K562 (cell line): ENCODE data around the gene ACTL7B. TPM values are rescaled to one million over a fixed set of nuclear protein-coding genes. Genes with fewer than 3 reads are reported as not detected.
A peak's percentile ranks its signal among the peaks of the same experiment; 100 is the strongest.

Source experiments
- ARID1B ChIP-seq: fragments of 450-650 bp; IDR thresholded peaks from 2 replicates; pipeline ENCODE4 v1.6.1; 2016; ENCODE audit warnings: antibody characterized with exemption, mild to moderate bottlenecking, inconsistent platforms
- DPF2 ChIP-seq: fragments of 450-650 bp; IDR thresholded peaks from 2 replicates; pipeline ENCODE4 v1.6.1; 2016
- FOXA3 ChIP-seq, 2 experiments: fragments of 450-650 bp in 1 of 2; sonication (generic) in 1 of 2; formaldehyde crosslinking; IDR thresholded peaks in 1 of 2; conservative IDR thresholded peaks in 1 of 2; 2 replicates each; pipeline versions ENCODE4 v1.4.0 to v1.8.0; 2020 to 2022; ENCODE audit warnings: mild to moderate bottlenecking in 2 of 2, missing genetic modification reagents in 1 of 2
- FOXJ2 ChIP-seq: fragments of 200-800 bp; sonication (Bioruptor generic); IDR thresholded peaks from 2 replicates; pipeline ENCODE4 v1.6.1; 2016; ENCODE audit warnings: missing genetic modification characterization, missing compliant biosample characterization
- HLTF ChIP-seq: fragments of 450-650 bp; IDR thresholded peaks from 2 replicates; pipeline ENCODE4 v1.6.1; 2016
- MTA1 ChIP-seq: fragments of 450-650 bp; IDR thresholded peaks from 2 replicates; pipeline ENCODE4 v1.6.1; 2017; ENCODE audit warnings: borderline replicate concordance
- NFE2 ChIP-seq: IDR thresholded peaks from 2 replicates; pipeline ENCODE4 v1.6.1; 2014; ENCODE audit warnings: antibody characterized with exemption, low read depth
- NR2F6 ChIP-seq: fragments of 450-650 bp; formaldehyde crosslinking; IDR thresholded peaks from 2 replicates; pipeline ENCODE4 v1.4.0; 2020; ENCODE audit warnings: mild to moderate bottlenecking
- POLR2G ChIP-seq: fragments of 200-400 bp; formaldehyde crosslinking; IDR thresholded peaks from 2 replicates; pipeline ENCODE4 v1.6.1; 2017; ENCODE audit warnings: low read depth, mild to moderate bottlenecking, antibody characterized with exemption, low read length, moderate library complexity
- SMARCA4 ChIP-seq: fragments of 450-650 bp; IDR thresholded peaks from 2 replicates; pipeline ENCODE4 v1.6.1; 2016
- ZNF134 ChIP-seq: fragments of 250-450 bp; sonication (Bioruptor Pico); conservative IDR thresholded peaks from 2 replicates; pipeline ENCODE4 v1.4.0; 2020
- polyA plus RNA-seq, 8 experiments: library from polyadenylated mRNA; depleted of rRNA in 4 of 8; stranded (reverse) in 5 of 8; unstranded in 3 of 8; fragments of >200 nt; fragmentation: Nextera tagmentation in 2 of 8; fragmentation: Illumina TruSeq in 1 of 8; extraction: Ambion mirVana in 2 of 8; extraction: Trizol in 1 of 8; gene quantifications; 2 replicates each; pipeline versions ENCODE4 v1.2.1 to v1.2.3, GENCODE V29; 2011 to 2014; ENCODE audit warnings: inconsistent platforms in 1 of 8, missing spikeins in 1 of 8
- total RNA-seq, 7 experiments: library from RNA; depleted of rRNA in 6 of 7; stranded (reverse); fragments of >200 nt in 6 of 7; fragmentation: Illumina TruSeq in 2 of 7; extraction: Trizol in 2 of 7; gene quantifications; 2 replicates each; pipeline versions ENCODE4 v1.2.1 to v1.2.3, GENCODE V29; 2011 to 2021; ENCODE audit warnings: low replicate concordance in 1 of 7
- TF ChIP-seq, protein P1 (sequence below), 2 experiments: fragments of 450-650 bp; IDR thresholded peaks; 2 replicates each; pipeline ENCODE4 v1.6.1; 2018; ENCODE audit warnings: mild to moderate bottlenecking in 2 of 2, low read depth in 1 of 2; ENCODE audit not compliant: partially characterized antibody in 2 of 2
- TF ChIP-seq, protein P2 (sequence below): IDR thresholded peaks from 2 replicates; pipeline ENCODE4 v1.6.1; 2016; ENCODE audit warnings: missing genetic modification characterization, missing compliant biosample characterization
- TF ChIP-seq, protein P3 (sequence below): fragments of 450-650 bp; formaldehyde crosslinking; IDR thresholded peaks from 2 replicates; pipeline ENCODE4 v1.4.0; 2022; ENCODE audit warnings: mild to moderate bottlenecking, moderate library complexity
- TF ChIP-seq, protein P4 (sequence below): sonication (generic); formaldehyde crosslinking; IDR thresholded peaks from 2 replicates; pipeline ENCODE4 v1.8.1; 2023; ENCODE audit warnings: missing genetic modification reagents, mild to moderate bottlenecking, borderline replicate concordance
- TF ChIP-seq, protein P5 (sequence below): IDR thresholded peaks from 2 replicates; pipeline ENCODE4 v1.6.1; 2011; ENCODE audit not compliant: insufficient read length; ENCODE audit errors: extremely low read depth

The ACTL7B gene
- total and polyA plus RNA-seq, 9 of the 15 experiments (the other 6 are each of a cell fraction or from before 2014, with no cell fraction given) = not detected

DNA sequence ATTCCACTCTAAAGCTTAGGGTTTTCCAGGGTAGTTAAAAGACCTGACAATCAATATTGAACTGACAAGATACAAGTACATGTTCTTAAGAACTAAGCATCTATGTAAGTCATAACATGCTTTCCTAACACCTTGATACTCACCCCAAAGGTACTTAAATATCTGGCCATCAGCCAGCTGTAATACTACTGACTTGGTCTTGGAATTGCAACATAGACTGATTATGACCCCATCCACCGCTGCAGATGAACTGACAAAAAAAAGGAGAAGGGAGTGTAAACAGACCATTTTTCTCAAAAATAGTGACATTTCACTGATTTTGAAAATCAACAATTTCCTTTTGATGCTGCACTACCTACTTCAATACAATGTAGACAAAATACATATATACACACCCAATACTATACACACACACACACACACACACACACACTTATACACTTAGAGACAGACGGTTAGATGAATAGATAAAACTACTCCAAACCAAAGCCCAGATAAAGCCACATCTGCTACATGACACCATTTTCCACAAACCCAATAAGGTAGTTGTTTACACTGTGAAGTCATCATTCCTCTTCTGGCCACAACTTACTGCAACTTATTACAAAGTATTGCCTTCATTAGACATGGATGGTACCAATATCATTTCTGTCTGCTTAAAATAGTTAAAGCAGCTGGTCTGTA, 47.8 kb upstream of the ACTL7B start (continued):
- TF ChIP-seq, protein P1, sequence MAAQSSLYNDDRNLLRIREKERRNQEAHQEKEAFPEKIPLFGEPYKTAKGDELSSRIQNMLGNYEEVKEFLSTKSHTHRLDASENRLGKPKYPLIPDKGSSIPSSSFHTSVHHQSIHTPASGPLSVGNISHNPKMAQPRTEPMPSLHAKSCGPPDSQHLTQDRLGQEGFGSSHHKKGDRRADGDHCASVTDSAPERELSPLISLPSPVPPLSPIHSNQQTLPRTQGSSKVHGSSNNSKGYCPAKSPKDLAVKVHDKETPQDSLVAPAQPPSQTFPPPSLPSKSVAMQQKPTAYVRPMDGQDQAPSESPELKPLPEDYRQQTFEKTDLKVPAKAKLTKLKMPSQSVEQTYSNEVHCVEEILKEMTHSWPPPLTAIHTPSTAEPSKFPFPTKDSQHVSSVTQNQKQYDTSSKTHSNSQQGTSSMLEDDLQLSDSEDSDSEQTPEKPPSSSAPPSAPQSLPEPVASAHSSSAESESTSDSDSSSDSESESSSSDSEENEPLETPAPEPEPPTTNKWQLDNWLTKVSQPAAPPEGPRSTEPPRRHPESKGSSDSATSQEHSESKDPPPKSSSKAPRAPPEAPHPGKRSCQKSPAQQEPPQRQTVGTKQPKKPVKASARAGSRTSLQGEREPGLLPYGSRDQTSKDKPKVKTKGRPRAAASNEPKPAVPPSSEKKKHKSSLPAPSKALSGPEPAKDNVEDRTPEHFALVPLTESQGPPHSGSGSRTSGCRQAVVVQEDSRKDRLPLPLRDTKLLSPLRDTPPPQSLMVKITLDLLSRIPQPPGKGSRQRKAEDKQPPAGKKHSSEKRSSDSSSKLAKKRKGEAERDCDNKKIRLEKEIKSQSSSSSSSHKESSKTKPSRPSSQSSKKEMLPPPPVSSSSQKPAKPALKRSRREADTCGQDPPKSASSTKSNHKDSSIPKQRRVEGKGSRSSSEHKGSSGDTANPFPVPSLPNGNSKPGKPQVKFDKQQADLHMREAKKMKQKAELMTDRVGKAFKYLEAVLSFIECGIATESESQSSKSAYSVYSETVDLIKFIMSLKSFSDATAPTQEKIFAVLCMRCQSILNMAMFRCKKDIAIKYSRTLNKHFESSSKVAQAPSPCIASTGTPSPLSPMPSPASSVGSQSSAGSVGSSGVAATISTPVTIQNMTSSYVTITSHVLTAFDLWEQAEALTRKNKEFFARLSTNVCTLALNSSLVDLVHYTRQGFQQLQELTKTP (IDR thresholded peaks at IDR 0.05; ENCODE audit: low read depth in 1 of 2, partially characterized antibody in 2 of 2) = peak; percentile 36 to 64
- peak; percentile 32; the same call in 1 of the 2 replicates for TF ChIP-seq NFE2
- TF ChIP-seq HLTF = peak; percentile 41; the same call in 1 of the 2 replicates
- peak; percentile 79 for TF ChIP-seq FOXJ2 (tag)
- TF ChIP-seq, protein P2, sequence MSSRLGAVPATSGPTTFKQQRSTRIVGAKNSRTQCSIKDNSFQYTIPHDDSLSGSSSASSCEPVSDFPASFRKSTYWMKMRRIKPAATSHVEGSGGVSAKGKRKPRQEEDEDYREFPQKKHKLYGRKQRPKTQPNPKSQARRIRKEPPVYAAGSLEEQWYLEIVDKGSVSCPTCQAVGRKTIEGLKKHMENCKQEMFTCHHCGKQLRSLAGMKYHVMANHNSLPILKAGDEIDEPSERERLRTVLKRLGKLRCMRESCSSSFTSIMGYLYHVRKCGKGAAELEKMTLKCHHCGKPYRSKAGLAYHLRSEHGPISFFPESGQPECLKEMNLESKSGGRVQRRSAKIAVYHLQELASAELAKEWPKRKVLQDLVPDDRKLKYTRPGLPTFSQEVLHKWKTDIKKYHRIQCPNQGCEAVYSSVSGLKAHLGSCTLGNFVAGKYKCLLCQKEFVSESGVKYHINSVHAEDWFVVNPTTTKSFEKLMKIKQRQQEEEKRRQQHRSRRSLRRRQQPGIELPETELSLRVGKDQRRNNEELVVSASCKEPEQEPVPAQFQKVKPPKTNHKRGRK (tag) = no peak
- 0 out of 2 replicates have a peak, but pooled peaks have one; percentile 32 for TF ChIP-seq ZNF134
- no peak for TF ChIP-seq NR2F6 (CRISPR knock-in tag)
- peak; percentile 97 to 100 for TF ChIP-seq FOXA3 (CRISPR knock-in tag; conservative IDR thresholded peaks at IDR 0.05 in 1 of 2, IDR thresholded peaks at IDR 0.05 in 1 of 2)
- peak; percentile 87 for TF ChIP-seq DPF2
- TF ChIP-seq, protein P3, sequence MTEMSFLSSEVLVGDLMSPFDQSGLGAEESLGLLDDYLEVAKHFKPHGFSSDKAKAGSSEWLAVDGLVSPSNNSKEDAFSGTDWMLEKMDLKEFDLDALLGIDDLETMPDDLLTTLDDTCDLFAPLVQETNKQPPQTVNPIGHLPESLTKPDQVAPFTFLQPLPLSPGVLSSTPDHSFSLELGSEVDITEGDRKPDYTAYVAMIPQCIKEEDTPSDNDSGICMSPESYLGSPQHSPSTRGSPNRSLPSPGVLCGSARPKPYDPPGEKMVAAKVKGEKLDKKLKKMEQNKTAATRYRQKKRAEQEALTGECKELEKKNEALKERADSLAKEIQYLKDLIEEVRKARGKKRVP = peak; percentile 45; the same call in 1 of the 2 replicates
- TF ChIP-seq, protein P4, sequence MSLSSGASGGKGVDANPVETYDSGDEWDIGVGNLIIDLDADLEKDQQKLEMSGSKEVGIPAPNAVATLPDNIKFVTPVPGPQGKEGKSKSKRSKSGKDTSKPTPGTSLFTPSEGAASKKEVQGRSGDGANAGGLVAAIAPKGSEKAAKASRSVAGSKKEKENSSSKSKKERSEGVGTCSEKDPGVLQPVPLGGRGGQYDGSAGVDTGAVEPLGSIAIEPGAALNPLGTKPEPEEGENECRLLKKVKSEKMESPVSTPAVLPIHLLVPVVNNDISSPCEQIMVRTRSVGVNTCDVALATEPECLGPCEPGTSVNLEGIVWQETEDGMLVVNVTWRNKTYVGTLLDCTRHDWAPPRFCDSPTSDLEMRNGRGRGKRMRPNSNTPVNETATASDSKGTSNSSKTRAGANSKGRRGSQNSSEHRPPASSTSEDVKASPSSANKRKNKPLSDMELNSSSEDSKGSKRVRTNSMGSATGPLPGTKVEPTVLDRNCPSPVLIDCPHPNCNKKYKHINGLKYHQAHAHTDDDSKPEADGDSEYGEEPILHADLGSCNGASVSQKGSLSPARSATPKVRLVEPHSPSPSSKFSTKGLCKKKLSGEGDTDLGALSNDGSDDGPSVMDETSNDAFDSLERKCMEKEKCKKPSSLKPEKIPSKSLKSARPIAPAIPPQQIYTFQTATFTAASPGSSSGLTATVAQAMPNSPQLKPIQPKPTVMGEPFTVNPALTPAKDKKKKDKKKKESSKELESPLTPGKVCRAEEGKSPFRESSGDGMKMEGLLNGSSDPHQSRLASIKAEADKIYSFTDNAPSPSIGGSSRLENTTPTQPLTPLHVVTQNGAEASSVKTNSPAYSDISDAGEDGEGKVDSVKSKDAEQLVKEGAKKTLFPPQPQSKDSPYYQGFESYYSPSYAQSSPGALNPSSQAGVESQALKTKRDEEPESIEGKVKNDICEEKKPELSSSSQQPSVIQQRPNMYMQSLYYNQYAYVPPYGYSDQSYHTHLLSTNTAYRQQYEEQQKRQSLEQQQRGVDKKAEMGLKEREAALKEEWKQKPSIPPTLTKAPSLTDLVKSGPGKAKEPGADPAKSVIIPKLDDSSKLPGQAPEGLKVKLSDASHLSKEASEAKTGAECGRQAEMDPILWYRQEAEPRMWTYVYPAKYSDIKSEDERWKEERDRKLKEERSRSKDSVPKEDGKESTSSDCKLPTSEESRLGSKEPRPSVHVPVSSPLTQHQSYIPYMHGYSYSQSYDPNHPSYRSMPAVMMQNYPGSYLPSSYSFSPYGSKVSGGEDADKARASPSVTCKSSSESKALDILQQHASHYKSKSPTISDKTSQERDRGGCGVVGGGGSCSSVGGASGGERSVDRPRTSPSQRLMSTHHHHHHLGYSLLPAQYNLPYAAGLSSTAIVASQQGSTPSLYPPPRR (CRISPR knock-in tag) = no peak
- TF ChIP-seq, protein P5, sequence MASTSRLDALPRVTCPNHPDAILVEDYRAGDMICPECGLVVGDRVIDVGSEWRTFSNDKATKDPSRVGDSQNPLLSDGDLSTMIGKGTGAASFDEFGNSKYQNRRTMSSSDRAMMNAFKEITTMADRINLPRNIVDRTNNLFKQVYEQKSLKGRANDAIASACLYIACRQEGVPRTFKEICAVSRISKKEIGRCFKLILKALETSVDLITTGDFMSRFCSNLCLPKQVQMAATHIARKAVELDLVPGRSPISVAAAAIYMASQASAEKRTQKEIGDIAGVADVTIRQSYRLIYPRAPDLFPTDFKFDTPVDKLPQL = no peak
- peak; percentile 91 for TF ChIP-seq ARID1B
- peak; percentile 70; the same call in 1 of the 2 replicates for TF ChIP-seq MTA1
- peak; percentile 90 for TF ChIP-seq SMARCA4
- no peak for TF ChIP-seq POLR2G
